Motor neuron (in vitro differentiated cells): ENCODE results near the gene TBX10. TPM values are rescaled to one million over a fixed set of nuclear protein-coding genes. Genes with fewer than 3 reads are reported as not detected.
A peak's percentile ranks its signal among the peaks of the same experiment; 100 is the strongest.

Source experiments
- ATAC-seq, 8 experiments: fragments of 200-7000 bp; cut with Tn5 transposase; replicated peaks in 6 of 8; 2 replicates each; pipeline ENCODE4 v1.8.0; 2021; ENCODE audit warnings: mild to moderate bottlenecking in 8 of 8, moderate library complexity in 8 of 8
- H3K27ac ChIP-seq, 2 donors: fragments of 250-450 bp; sonication (Bioruptor Pico); 2 replicates each; pipeline ENCODE4 v1.9.0; 2021; ENCODE audit warnings: antibody characterized with exemption in 2 of 2, mild to moderate bottlenecking in 2 of 2, moderate library complexity in 1 of 2
- H3K4me1 ChIP-seq, 2 donors: fragments of 250-450 bp; sonication (Bioruptor Pico); replicated peaks in 1 of 2; 2 replicates each; pipeline ENCODE4 v1.6.1; 2021; ENCODE audit warnings: antibody characterized with exemption in 2 of 2, mild to moderate bottlenecking in 2 of 2, moderate library complexity in 1 of 2
- H3K4me3 ChIP-seq, 5 donors: fragments of 250-450 bp; sonication (Bioruptor Pico); 2 replicates each; pipeline ENCODE4 v1.9.0; 2021; ENCODE audit warnings: antibody characterized with exemption in 5 of 5, mild to moderate bottlenecking in 5 of 5, moderate library complexity in 4 of 5
- WGBS, 10 experiments: fragments of 450-650 bp; shearing (Covaris generic); methylation state at CpG; one replicate each; pipeline ENCODE4 v1.0.0; 2022; 5-methylcytosine and 5-hydroxymethylcytosine counted together
- in situ Hi-C, 9 experiments: fragments of 400-800 bp; cut with MboI; loops; one replicate each; pipeline ENCODE4 v1.15.0; 2021; ENCODE audit warnings: low sequenced_read_pairs in 9 of 9, low pct_unique_long_range_greater_than_20kb in 2 of 9; ENCODE audit not compliant: unreplicated experiment in 9 of 9
- total RNA-seq, 8 experiments: library from RNA; unstranded; fragments of 300-600 nt; gene quantifications; 2 replicates each; pipeline versions ENCODE4 v1.2.3 to v1.2.4, GENCODE V29; 2022

TBX10 gene
- total RNA-seq, 8 experiments from 2014 or later: 0.22 to 0.71 (median 0.37) TPM; not detected in 3

GRCh38 chr11:67670316-67671210 lies 31.0 kb upstream of the TBX10 start:
- peak in 2 of 8 experiments; percentile 25 to 34 for ATAC-seq
- no peaks in the 10 kb centered on the region for H3K4me1 ChIP-seq
- in situ Hi-C loops: no loop called here
- H3K27ac ChIP-seq: no peak overlapping the region
- 83 to 100% (median 91%) methylated on average over 1 to 12 of the region's 23 CpGs; no CpG with 5 or more reads in 7 of the 10 experiments for WGBS, 10 experiments
- no peak overlapping the region for H3K4me3 ChIP-seq

- Histone ChIP-seq H3K4me3 (no peak overlapping the region), H3K27ac (no peak overlapping the region), H3K4me1 (no peaks in the 10 kb centered on the region)
- no peak for ATAC-seq
- WGBS, 10 experiments: 60 to 100% methylated on average over 1 of the region's 5 CpGs; no CpG with 5 or more reads in 8 of the 10 experiments
- in situ Hi-C loops: no loop called here
Measured at GRCh38 chr11:67668192-67668551, 28.6 kb upstream of the TBX10 start.

GRCh38 chr11:67667490-67668191 lies 28.1 kb upstream of the TBX10 start:
- in situ Hi-C loops: no loop called here

GRCh38 chr11:67666676-67667489 lies 27.3 kb upstream of the TBX10 start:
- H3K4me1 ChIP-seq: no peaks in the 10 kb centered on the region
- in situ Hi-C loops: no loop called here
- no peak overlapping the region for H3K4me3 ChIP-seq
- H3K27ac ChIP-seq: no peak overlapping the region
- 0 to 100% (median 54%) methylated on average over 1 to 2 of the region's 20 CpGs; no CpG with 5 or more reads in 4 of the 10 experiments for WGBS, 10 experiments
- ATAC-seq: no peak

More at GRCh38 chr11:67667490-67668191, 28.1 kb upstream of the TBX10 start:
- Histone ChIP-seq H3K4me3 (no peak overlapping the region), H3K4me1 (no peaks in the 10 kb centered on the region), H3K27ac (no peak overlapping the region)
- 73 to 100% (median 90%) methylated on average over 1 to 7 of the region's 26 CpGs; no CpG with 5 or more reads in 6 of the 10 experiments for WGBS, 10 experiments
- peak in 2 of 8 experiments; percentile 16 to 26 for ATAC-seq

- no CpG with 5 or more reads among the region's 11 CpGs for WGBS, 10 experiments
- no peak overlapping the region for H3K27ac ChIP-seq
- H3K4me3 ChIP-seq: no peak overlapping the region
- no peak for ATAC-seq
- H3K4me1 ChIP-seq: no peaks in the 10 kb centered on the region
- in situ Hi-C loops: no loop called here
Measured at GRCh38 chr11:67666303-67666645, 26.7 kb upstream of the TBX10 start.

GRCh38 chr11:67665541-67666302 lies 26.2 kb upstream of the TBX10 start:
- Histone ChIP-seq H3K4me3 (no peak overlapping the region), H3K27ac (no peak overlapping the region), H3K4me1 (no peaks in the 10 kb centered on the region)
- peak in 3 of 8 experiments; percentile 42 to 59 (median 49) for ATAC-seq
- in situ Hi-C loops: no loop called here
- 27 to 100% (median 71%) methylated on average over 1 to 6 of the region's 24 CpGs; no CpG with 5 or more reads in 6 of the 10 experiments for WGBS, 10 experiments

GRCh38 chr11:67664696-67665540 lies 25.4 kb upstream of the TBX10 start:
- in situ Hi-C loops: no loop called here
- 60 to 81% (median 72%) methylated on average over 1 to 11 of the region's 33 CpGs; no CpG with 5 or more reads in 6 of the 10 experiments for WGBS, 10 experiments

GRCh38 chr11:67664213-67664585 lies 24.6 kb upstream of the TBX10 start:
- Histone ChIP-seq H3K4me1 (peaks cover 0 to 1% of the 10 kb centered on the region in 2 donors), H3K4me3 (no peak overlapping the region), H3K27ac (no peak overlapping the region)
- no peak for ATAC-seq
- in situ Hi-C loops: no loop called here
- 92 to 100% methylated on average over 2 to 8 of the region's 16 CpGs; no CpG with 5 or more reads in 8 of the 10 experiments for WGBS, 10 experiments

More at GRCh38 chr11:67664696-67665540, 25.4 kb upstream of the TBX10 start:
- Histone ChIP-seq H3K4me1 (no peaks in the 10 kb centered on the region), H3K4me3 (no peak overlapping the region), H3K27ac (no peak overlapping the region)
- no peak for ATAC-seq

GRCh38 chr11:67663532-67664212 lies 24.1 kb upstream of the TBX10 start:
- ATAC-seq: no peak
- WGBS, 10 experiments: 40 to 93% (median 78%) methylated on average over 1 to 11 of the region's 22 CpGs; no CpG with 5 or more reads in 6 of the 10 experiments

GRCh38 chr11:67662835-67663531 lies 23.4 kb upstream of the TBX10 start:
- in situ Hi-C loops: no loop called here
- no peak overlapping the region for H3K27ac ChIP-seq
- no peak for ATAC-seq
- peaks cover 0 to 5% of the 10 kb centered on the region in 2 donors for H3K4me1 ChIP-seq
- WGBS, 10 experiments: 76 to 100% (median 86%) methylated on average over 2 to 6 of the region's 19 CpGs; no CpG with 5 or more reads in 7 of the 10 experiments
- H3K4me3 ChIP-seq: no peak overlapping the region

More at GRCh38 chr11:67663532-67664212, 24.1 kb upstream of the TBX10 start:
- H3K4me3 ChIP-seq: no peak overlapping the region
- no peak overlapping the region for H3K27ac ChIP-seq
- in situ Hi-C loops: no loop called here
- H3K4me1 ChIP-seq: peaks cover 0 to 5% of the 10 kb centered on the region in 2 donors
